Measurements from ENCODE around the gene ZNF521.
A peak's percentile ranks its signal among the peaks of the same experiment; 100 is the strongest.

Gene ZNF521

DNA sequence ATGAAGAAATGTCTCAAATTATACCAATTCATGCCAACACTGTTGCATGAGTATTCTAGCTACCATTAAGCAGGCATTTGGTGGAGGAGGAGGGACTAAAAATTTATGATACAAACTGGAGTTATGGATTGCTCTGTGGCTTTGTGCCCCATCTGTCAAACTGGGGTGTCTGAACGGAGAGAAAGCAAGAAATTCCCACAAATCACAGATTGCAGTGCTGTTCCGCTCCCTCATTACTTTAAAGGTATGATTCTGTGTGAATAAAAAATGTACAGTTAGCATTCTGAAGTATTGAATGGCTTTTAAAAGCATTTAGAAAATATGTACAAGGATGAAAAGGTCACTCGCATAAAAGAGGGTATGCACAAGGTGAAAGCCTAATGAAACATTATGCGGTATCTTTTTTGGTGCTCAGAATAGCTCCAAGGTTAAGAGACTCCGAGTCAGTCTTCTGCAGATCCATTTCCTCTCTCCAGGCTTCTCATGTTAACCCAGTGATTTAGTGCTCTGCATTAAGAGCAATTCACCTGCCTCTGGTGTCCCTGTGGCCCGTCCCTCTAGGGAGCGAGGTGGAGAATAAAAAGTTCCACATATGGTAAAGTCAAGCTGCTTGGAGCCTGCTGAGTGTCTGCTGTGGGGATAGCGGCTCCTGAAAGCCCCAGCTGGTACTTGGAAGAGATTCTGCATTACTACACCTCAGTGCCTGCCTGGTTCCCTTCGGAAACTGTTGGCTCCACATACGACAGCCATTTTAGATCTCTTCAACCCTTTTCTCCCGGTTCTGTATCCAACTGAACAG lies 184.2 kb downstream of the ZNF521 start:
- H3K4me3 ChIP-seq (ENCODE audit: low read depth, low read length): no peak overlapping the region
- no peak for DNase-seq (ENCODE audit: low read depth, low spot score)
- TF ChIP-seq, protein P1, sequence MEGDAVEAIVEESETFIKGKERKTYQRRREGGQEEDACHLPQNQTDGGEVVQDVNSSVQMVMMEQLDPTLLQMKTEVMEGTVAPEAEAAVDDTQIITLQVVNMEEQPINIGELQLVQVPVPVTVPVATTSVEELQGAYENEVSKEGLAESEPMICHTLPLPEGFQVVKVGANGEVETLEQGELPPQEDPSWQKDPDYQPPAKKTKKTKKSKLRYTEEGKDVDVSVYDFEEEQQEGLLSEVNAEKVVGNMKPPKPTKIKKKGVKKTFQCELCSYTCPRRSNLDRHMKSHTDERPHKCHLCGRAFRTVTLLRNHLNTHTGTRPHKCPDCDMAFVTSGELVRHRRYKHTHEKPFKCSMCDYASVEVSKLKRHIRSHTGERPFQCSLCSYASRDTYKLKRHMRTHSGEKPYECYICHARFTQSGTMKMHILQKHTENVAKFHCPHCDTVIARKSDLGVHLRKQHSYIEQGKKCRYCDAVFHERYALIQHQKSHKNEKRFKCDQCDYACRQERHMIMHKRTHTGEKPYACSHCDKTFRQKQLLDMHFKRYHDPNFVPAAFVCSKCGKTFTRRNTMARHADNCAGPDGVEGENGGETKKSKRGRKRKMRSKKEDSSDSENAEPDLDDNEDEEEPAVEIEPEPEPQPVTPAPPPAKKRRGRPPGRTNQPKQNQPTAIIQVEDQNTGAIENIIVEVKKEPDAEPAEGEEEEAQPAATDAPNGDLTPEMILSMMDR (IDR thresholded peaks at IDR 0.05; ENCODE audit: low read depth, low read length): no peak
- in situ Hi-C loops (cut with HindIII; ENCODE audit: low sequenced_read_pairs): no loop called here

DNA sequence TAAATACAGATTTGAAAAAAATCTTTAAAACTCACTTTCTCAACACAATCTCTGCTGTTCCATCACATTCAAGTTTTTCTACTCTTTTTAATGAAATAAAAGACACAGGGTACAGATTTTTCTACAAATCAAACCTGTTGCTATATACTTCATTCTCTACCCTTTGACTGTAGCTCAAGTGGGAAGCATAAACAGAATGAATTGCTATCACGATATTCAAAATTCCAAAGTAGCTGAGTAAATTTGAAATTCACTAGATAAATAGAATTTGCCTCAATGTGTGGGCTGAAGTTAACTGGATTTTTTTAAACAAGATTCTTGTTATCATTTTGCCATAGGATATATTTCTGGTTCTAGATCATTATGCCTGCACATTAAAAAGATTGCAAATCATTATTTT lies 185.9 kb downstream of the ZNF521 start:
- H3K4me3 ChIP-seq (ENCODE audit: low read depth, low read length): no peak overlapping the region
- in situ Hi-C loops (cut with HindIII; ENCODE audit: low sequenced_read_pairs): no loop called here
- TF ChIP-seq, protein P1 (IDR thresholded peaks at IDR 0.05; ENCODE audit: low read depth, low read length): no peak
- DNase-seq (ENCODE audit: low read depth, low spot score): no peak

GRCh38 chr18:25164848-25165811 lies 186.8 kb downstream of the ZNF521 start:
- in situ Hi-C loops (cut with HindIII; ENCODE audit: low sequenced_read_pairs): no loop called here
- peak; percentile 57 for DNase-seq (ENCODE audit: low read depth, low spot score)
- TF ChIP-seq, protein P1 (IDR thresholded peaks at IDR 0.05; ENCODE audit: low read depth, low read length): no peak
- no peak overlapping the region for H3K4me3 ChIP-seq (ENCODE audit: low read depth, low read length)

GRCh38 chr18:25164211-25164847 lies 187.6 kb downstream of the ZNF521 start:
- DNase-seq (ENCODE audit: low read depth, low spot score): no peak
- no peak overlapping the region for H3K4me3 ChIP-seq (ENCODE audit: low read depth, low read length)

GRCh38 chr18:25153426-25153825 lies 198.5 kb downstream of the ZNF521 start:
- in situ Hi-C loops (cut with HindIII; ENCODE audit: low sequenced_read_pairs): no loop called here
- no peak overlapping the region for H3K4me3 ChIP-seq (ENCODE audit: low read depth, low read length)
- DNase-seq (ENCODE audit: low read depth, low spot score): no peak
- TF ChIP-seq, protein P1 (IDR thresholded peaks at IDR 0.05; ENCODE audit: low read depth, low read length): no peak

More at GRCh38 chr18:25164211-25164847, 187.6 kb downstream of the ZNF521 start:
- in situ Hi-C loops (cut with HindIII; ENCODE audit: low sequenced_read_pairs): no loop called here
- TF ChIP-seq, protein P1 (IDR thresholded peaks at IDR 0.05; ENCODE audit: low read depth, low read length): no peak

DNA sequence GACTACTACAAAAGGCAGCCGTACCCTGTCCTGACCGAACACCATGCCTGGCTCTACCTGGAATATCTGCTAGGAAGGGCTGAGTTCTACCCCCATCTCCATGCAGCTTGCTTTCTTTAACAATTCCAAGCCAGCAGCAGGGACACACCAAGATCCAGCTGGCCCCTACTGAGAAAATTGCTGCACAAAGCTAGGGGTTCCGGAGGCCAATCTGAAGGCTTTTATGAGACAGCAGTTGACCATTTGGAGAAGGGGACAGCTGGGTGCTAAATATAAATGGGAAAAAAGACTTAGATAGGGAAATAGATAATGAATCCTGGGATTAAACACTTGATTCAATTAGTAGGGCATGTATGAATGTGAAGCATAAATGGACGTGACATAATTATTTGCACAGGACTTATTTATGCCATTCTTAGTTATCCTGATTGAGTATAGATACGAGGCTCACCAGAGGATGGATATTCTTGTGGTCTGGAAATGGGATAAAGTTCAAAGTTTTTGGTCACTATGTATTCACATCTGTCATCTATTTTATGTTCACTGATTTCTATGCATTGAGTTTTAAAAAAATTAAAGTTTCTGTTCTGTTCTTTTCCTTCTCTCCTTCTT lies 204.0 kb downstream of the ZNF521 start:
- H3K4me3 ChIP-seq (ENCODE audit: low read depth, low read length): no peak overlapping the region
- no peak for DNase-seq (ENCODE audit: low read depth, low spot score)
- in situ Hi-C loops (cut with HindIII; ENCODE audit: low sequenced_read_pairs): no loop called here
- TF ChIP-seq, protein P1 (IDR thresholded peaks at IDR 0.05; ENCODE audit: low read depth, low read length): no peak
